OCI-LY7 (cell line): Measurements from ENCODE around the gene ADGRF4.

Experiments used
- CTCF ChIP-seq: fragments of 200-600 bp; sonication (generic); conservative IDR thresholded peaks from 2 replicates; pipeline ENCODE4 v1.5.1; 2014; ENCODE audit warnings: mild to moderate bottlenecking, antibody characterized with exemption, low read length, moderate library complexity, mixed read lengths
- EZH2phosphoT487 ChIP-seq: fragments of 200-600 bp; sonication (generic); IDR thresholded peaks from 2 replicates; pipeline ENCODE4 v1.6.1; 2018; ENCODE audit warnings: low read depth, borderline replicate concordance, mild to moderate bottlenecking, mixed run types, antibody characterized with exemption, low read length, moderate library complexity, mixed read lengths

GRCh38 chr6:47727391-47727790, 29.0 kb downstream of the ADGRF4 start:
- TF ChIP-seq CTCF = no peak
- TF ChIP-seq EZH2phosphoT487 = no peak
